ENCODE results near the gene SLC6A18. TPM values are rescaled to one million over a fixed set of nuclear protein-coding genes. Genes with fewer than 3 reads are reported as not detected.

The SLC6A18 gene
- total RNA-seq, 2 donors from 2014 or later = 0.11 TPM; not detected in 1

- ATAC-seq (no peak), DNase-seq (no peak)
- intact Hi-C loops (cut with DNase I, micrococcal nuclease) = no loop called here
These were observed 14.3 kb upstream of the SLC6A18 start for GRCh38 chr5:1210832-1211251.

- intact Hi-C loops (cut with DNase I, micrococcal nuclease) = no loop called here
- ATAC-seq (no peak), DNase-seq (no peak)
These were observed 13.5 kb upstream of the SLC6A18 start for GRCh38 chr5:1211701-1212100.

GRCh38 chr5:1212271-1212670, 12.9 kb upstream of the SLC6A18 start:
- DNase-seq = no peak
- intact Hi-C loops (cut with DNase I, micrococcal nuclease) = no loop called here
- no peak for ATAC-seq

GRCh38 chr5:1212881-1213280, 12.3 kb upstream of the SLC6A18 start:
- no peak for ATAC-seq
- intact Hi-C loops (cut with DNase I, micrococcal nuclease) = no loop called here
- DNase-seq = no peak

- intact Hi-C loops (cut with DNase I, micrococcal nuclease) = no loop called here
- DNase-seq (no peak), ATAC-seq (no peak)
These were observed 11.5 kb upstream of the SLC6A18 start for GRCh38 chr5:1213508-1214162.

GRCh38 chr5:1214163-1214935, 10.8 kb upstream of the SLC6A18 start:
- intact Hi-C loops (cut with DNase I, micrococcal nuclease) = no loop called here

GRCh38 chr5:1214936-1215220, 10.3 kb upstream of the SLC6A18 start:
- intact Hi-C loops (cut with DNase I, micrococcal nuclease) = no loop called here
- ATAC-seq (no peak), DNase-seq (no peak)

More at GRCh38 chr5:1214163-1214935, 10.8 kb upstream of the SLC6A18 start:
- ATAC-seq = no peak
- no peak for DNase-seq

- DNase-seq = no peak
- ATAC-seq = no peak
- intact Hi-C loops (cut with DNase I, micrococcal nuclease) = no loop called here
These were observed 9.7 kb upstream of the SLC6A18 start for GRCh38 chr5:1215320-1216096.

GRCh38 chr5:1216211-1216917, 8.8 kb upstream of the SLC6A18 start:
- intact Hi-C loops (cut with DNase I, micrococcal nuclease) = no loop called here
- ATAC-seq (no peak), DNase-seq (no peak)

GRCh38 chr5:1216918-1217295, 8.3 kb upstream of the SLC6A18 start:
- ATAC-seq (no peak), DNase-seq (no peak)
- intact Hi-C loops (cut with DNase I, micrococcal nuclease) = no loop called here

- DNase-seq (no peak), ATAC-seq (peak; percentile 35)
- intact Hi-C loops (cut with DNase I, micrococcal nuclease) = no loop called here
These were observed 7.5 kb upstream of the SLC6A18 start for GRCh38 chr5:1217596-1218206.

GRCh38 chr5:1218351-1219080, 6.7 kb upstream of the SLC6A18 start:
- intact Hi-C loops (cut with DNase I, micrococcal nuclease) = no loop called here

GRCh38 chr5:1219098-1219767, 5.9 kb upstream of the SLC6A18 start:
- intact Hi-C loops (cut with DNase I, micrococcal nuclease) = no loop called here
- ATAC-seq (no peak), DNase-seq (no peak)

More at GRCh38 chr5:1218351-1219080, 6.7 kb upstream of the SLC6A18 start:
- ATAC-seq (no peak), DNase-seq (no peak)

GRCh38 chr5:1219768-1220100, 5.4 kb upstream of the SLC6A18 start:
- ATAC-seq = no peak
- intact Hi-C loops (cut with DNase I, micrococcal nuclease) = no loop called here
- DNase-seq = no peak

- intact Hi-C loops (cut with DNase I, micrococcal nuclease) = no loop called here
- no peak for ATAC-seq
- DNase-seq = no peak
These were observed 4.8 kb upstream of the SLC6A18 start for GRCh38 chr5:1220351-1220750.

- intact Hi-C loops (cut with DNase I, micrococcal nuclease) = no loop called here
- no peak for ATAC-seq
- DNase-seq = no peak
These were observed 4.3 kb upstream of the SLC6A18 start for GRCh38 chr5:1220831-1221230.

GRCh38 chr5:1221721-1222120, 3.5 kb upstream of the SLC6A18 start:
- ATAC-seq = no peak
- intact Hi-C loops (cut with DNase I, micrococcal nuclease) = no loop called here
- no peak for DNase-seq

GRCh38 chr5:1222147-1222546, 3.0 kb upstream of the SLC6A18 start:
- intact Hi-C loops (cut with DNase I, micrococcal nuclease) = no loop called here
- DNase-seq (no peak), ATAC-seq (no peak)

All from left colon (tissue), 2 donors.